NCI-H226 (cell line): ENCODE results near the gene KLHL25.

Source experiments
- DNase-seq: peaks from one replicate; pipeline ENCODE4 v3.0.0-alpha.2; 2015

KLHL25 gene

GRCh38 chr15:85746641-85747040, 48.1 kb downstream of the KLHL25 start:
- no peak for DNase-seq

- DNase-seq = no peak
Measured at GRCh38 chr15:85745525-85746150, 49.1 kb downstream of the KLHL25 start.

- DNase-seq = no peak
Measured at GRCh38 chr15:85745023-85745422, 49.7 kb downstream of the KLHL25 start.

- no peak for DNase-seq
Measured at GRCh38 chr15:85744579-85744978, 50.1 kb downstream of the KLHL25 start.

- no peak for DNase-seq
Measured at GRCh38 chr15:85743392-85744055, 51.2 kb downstream of the KLHL25 start.

GRCh38 chr15:85742186-85742821, 52.4 kb downstream of the KLHL25 start:
- no peak for DNase-seq

GRCh38 chr15:85741662-85742061, 53.1 kb downstream of the KLHL25 start:
- no peak for DNase-seq

- DNase-seq = no peak
Measured at GRCh38 chr15:85741021-85741421, 53.7 kb downstream of the KLHL25 start.

GRCh38 chr15:85737061-85737460, 57.7 kb downstream of the KLHL25 start:
- DNase-seq = no peak

- DNase-seq = no peak
Measured at GRCh38 chr15:85733416-85733815, 61.3 kb downstream of the KLHL25 start.

GRCh38 chr15:85730001-85730820, 64.5 kb downstream of the KLHL25 start:
- peak; percentile 22 for DNase-seq

GRCh38 chr15:85727068-85727467, 67.7 kb downstream of the KLHL25 start:
- no peak for DNase-seq

GRCh38 chr15:85726454-85726853, 68.3 kb downstream of the KLHL25 start:
- no peak for DNase-seq

GRCh38 chr15:85725564-85725963, 69.2 kb downstream of the KLHL25 start:
- DNase-seq = no peak

- no peak for DNase-seq
Measured at GRCh38 chr15:85725019-85725418, 69.7 kb downstream of the KLHL25 start.

GRCh38 chr15:85723960-85724945, 70.5 kb downstream of the KLHL25 start:
- no peak for DNase-seq

GRCh38 chr15:85722374-85723152, 72.2 kb downstream of the KLHL25 start:
- DNase-seq = no peak

- DNase-seq = no peak
Measured at GRCh38 chr15:85718981-85719380, 75.7 kb downstream of the KLHL25 start.

GRCh38 chr15:85718271-85718971, 76.3 kb downstream of the KLHL25 start:
- no peak for DNase-seq

GRCh38 chr15:85717212-85717611, 77.5 kb downstream of the KLHL25 start:
- DNase-seq = no peak

- no peak for DNase-seq
Measured at GRCh38 chr15:85716261-85716660, 78.5 kb downstream of the KLHL25 start.
